Glomerular endothelial cell (primary cell): Measurements from ENCODE around the gene CENPP. TPM values are rescaled to one million over a fixed set of nuclear protein-coding genes. Genes with fewer than 3 reads are reported as not detected.
"Not testable (repeated sequence)": the region's sequence is repeated elsewhere in the genome, so short reads cannot be mapped to it uniquely, and the experiment has no call there.

Experiments
- DNase-seq: peaks from one replicate; pipeline ENCODE4 v3.0.0-alpha.2; 2011; ENCODE audit warnings: low read depth, low spot score; ENCODE audit errors: extremely low read depth
- total RNA-seq: library from RNA; depleted of rRNA; stranded (reverse); fragments of >200 nt; gene quantifications from 2 replicates; pipeline ENCODE4 v1.2.3, GENCODE V29; 2015

The CENPP gene
- total RNA-seq, 1 donor from 2014 or later = 1.8 TPM

DNA sequence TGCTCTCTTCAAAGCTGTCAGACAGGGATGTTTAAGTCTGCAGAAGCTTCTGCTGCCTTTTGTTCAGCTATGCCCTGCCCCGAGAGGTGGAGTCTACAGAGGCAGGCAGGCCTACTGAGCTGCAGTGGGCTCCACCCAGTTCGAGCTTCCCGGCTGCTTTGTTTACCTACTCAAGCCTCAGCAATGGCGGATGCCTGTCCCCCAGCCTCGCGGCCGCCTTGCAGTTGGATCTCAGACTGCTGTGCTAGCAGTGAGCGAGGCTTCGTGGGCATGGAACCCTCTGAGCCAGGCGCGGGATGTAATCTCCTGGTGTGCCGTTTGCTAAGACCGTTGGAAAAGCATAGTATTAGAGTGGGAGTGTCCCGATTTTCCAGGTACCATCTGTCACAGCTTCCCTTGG is 247.9 kb downstream of the CENPP start:
- DNase-seq = not testable (repeated sequence)

DNA sequence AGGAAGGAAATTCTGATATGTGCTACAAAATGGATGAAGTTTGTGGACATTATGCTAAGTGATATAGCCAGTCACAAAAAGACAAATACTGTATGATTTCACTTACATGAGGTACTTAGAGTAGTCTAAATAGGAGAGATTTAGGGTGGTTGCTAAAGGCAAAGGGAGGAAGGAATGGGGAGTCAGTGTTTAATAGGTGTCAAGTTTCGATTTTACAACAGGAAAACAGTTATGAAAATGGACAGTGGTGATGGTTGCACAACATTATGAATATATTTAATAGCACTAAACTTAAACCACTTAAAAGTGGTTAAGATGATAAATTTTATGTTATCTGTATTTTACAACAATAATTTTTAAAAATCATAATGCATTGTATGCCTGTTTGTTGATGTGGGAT is 250.4 kb downstream of the CENPP start:
- DNase-seq = no peak

DNA sequence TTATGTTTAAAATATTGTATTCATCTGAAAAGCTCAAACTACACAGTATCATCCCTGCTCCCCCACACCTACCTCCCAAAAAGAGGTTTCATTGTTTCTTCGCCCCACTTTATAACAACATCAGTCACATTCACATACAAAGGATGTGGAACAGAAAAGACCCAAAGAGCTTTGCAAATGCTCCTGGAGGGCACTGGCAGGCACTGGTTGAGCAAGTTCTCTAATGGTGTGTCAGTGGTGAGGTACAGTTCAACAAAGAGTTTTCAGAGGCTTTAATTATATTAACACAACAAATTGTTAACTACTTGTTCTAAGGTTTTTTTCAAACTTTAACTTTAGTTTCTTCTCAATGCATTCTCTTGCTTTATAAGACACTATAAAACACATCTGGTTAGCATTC is 264.2 kb downstream of the CENPP start:
- no peak for DNase-seq

GRCh38 chr9:92590377-92590776 is 264.6 kb downstream of the CENPP start:
- DNase-seq = no peak

DNA sequence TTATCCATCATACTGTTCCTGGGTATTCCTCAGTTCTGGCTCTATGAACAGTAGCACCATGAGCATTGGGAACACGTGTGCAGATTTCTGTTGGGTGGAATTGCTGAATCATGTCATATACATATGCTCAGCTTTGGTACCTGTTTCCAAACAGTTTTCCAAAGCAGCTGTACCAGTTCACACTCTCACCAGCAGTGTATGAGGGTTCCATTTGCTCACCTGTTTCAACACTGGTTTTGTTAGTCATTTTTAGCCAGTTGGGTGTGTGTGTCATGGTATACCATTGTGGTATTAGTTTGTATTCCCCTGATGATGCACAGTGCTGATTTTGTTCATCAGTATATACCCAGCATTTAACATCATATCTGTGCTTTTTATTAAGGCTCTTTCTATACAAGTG is 266.8 kb downstream of the CENPP start:
- no peak for DNase-seq

- DNase-seq = no peak
These were observed 267.5 kb downstream of the CENPP start for GRCh38 chr9:92592946-92593861.

GRCh38 chr9:92595075-92595474 is 269.3 kb downstream of the CENPP start:
- DNase-seq = not testable (repeated sequence)

GRCh38 chr9:92595930-92596329 is 270.2 kb downstream of the CENPP start:
- DNase-seq = no peak

- no peak for DNase-seq
These were observed 272.6 kb downstream of the CENPP start for GRCh38 chr9:92598382-92598781.

- no peak for DNase-seq
These were observed 274.2 kb downstream of the CENPP start for GRCh38 chr9:92599938-92600461.

- no peak for DNase-seq
These were observed 274.9 kb downstream of the CENPP start for GRCh38 chr9:92600462-92601261.

DNA sequence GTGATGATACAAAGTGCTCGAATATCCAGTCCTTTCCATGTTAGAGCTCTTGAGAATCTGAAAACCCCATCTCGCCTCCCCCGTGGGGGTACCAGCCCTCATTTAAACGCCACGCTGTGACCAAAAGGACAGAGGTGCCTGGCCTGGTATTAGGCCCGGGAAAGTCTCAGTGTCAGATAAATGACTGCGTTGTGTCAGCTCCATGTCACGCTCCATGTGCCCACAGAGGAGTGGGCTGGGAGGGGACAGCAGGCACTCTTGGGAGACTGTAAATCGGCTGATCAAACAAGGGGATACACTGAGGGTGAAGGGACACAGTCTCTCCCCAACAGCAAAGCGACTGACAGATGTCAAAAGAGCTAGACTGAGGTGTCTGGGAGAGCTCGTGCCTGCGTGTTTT is 275.7 kb downstream of the CENPP start:
- DNase-seq = no peak

GRCh38 chr9:92602413-92602812 is 276.7 kb downstream of the CENPP start:
- DNase-seq = no peak

DNA sequence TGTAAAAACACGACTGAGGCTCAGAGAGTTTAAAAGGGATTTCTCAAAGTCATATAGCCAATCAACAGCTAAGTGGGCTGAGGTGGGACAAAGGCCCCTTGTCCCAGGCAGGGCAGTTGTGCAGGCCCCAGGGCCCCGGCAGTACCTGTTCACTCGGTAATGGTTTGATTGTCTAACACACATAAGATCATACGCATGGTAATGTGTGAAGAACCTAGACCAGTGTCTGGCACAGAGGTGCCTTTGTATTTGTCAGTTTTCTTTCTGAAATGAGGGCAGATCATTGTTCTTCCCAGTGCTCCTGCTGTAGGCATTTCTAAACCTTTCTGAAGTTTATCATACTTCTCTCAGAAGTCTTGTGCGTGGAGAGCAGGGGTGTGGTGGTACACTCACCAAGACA is 277.3 kb downstream of the CENPP start:
- no peak for DNase-seq

- DNase-seq = no peak
These were observed 278.2 kb downstream of the CENPP start for GRCh38 chr9:92603990-92604389.

DNA sequence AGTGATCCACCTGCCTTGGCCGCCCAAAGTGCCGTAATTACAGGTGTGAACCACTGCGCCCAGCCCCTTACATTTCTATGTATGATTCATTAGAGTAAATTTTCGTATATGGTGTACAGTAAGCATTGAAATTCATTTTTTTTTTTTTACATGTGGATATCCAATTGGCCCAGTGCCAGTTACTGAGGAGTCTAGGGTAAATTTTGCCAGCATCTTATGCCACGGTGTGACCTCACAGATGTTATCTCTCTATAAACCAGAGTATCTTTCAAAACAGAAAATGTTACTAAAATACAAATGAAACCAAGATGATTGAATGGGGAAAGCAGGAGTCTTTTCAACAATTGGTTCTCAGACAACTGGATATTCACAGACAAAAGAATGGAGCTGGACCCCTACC is 279.5 kb downstream of the CENPP start:
- DNase-seq = no peak

DNA sequence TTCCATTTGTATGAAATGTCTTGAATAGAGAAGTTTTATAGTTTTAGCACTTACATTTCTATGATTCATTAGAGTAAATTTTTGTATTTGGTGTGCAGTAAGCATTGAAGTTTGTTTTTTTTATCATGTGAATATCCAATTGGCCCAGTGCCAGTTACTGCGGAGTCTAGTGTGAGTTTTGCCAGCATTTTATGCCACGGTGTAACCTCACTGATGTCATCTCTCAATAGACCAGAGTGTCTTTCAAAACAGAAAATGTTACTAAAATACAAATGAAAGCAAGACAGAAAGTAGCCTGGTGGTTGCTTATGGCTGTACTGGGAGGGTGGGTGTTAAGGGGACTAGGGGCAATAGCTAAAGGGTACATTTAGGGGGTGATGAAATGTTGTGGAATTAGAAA is 281.3 kb downstream of the CENPP start:
- DNase-seq = no peak

- DNase-seq = no peak
These were observed 282.0 kb downstream of the CENPP start for GRCh38 chr9:92607773-92608172.

DNA sequence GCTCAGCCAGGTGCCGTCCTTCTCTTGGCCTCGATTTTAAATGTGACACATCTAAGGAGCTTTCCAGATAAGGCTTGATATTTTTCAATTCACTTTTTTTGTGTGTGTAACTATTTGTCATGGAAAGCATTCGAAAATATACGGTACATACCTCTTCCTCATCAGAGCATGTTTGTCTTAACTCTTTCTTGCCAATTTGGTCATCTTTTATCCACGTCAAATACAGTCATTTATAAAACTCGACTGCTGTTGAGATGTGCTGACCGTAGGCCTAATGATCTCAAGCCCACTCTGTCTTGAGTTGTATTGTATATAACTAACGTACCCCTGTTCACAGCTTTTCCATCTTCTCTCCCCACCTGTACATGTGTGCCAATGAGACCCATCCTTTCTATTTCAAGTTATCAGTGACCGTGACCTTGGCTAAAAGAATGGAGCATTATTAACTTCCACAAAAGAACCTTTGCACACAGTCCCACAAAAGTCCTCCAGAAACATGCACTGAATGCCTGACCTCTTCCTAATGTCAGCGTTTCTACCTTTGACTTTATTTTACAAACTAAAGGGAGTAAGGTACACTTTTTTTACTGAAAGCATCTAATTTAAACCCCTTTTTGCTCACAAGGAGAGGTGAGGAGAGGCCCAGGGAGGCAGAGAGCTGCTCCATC is 282.6 kb downstream of the CENPP start:
- DNase-seq = no peak

DNA sequence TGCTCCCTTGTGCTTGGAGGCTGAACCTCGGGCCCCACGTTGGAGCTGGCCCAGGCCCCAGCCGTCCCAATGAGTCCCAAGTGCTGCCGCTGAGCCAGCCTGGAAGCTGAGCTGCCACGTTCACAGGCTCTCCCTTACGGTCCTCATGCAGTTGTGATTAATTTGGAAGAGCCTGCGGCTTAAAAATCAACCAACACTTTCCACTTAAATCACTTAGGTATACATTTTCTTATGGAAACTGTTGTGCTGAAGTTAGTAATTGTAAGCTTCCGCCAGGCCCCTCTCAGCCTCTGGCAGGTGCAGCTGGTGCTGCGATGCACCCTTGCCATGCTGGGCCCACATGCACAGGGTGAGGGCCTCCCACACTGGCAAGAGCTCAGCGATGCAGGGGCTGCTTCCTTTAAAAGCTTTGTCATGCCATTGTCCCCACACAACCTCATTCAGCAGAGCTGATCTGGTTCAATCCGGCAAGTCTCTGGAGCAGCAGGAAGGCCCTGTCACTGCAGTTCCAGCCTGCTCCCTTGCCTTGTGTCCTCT is 283.2 kb downstream of the CENPP start:
- DNase-seq = no peak
